H1 (cell line): Measurements from ENCODE around the gene RETREG1. TPM values are rescaled to one million over a fixed set of nuclear protein-coding genes. Genes with fewer than 3 reads are reported as not detected.

Experiments used
- CTCF ChIA-PET: fragments of 300-600 bp; sonication (Branson Sonifier 250); formaldehyde crosslinking; loops from one replicate; lab custom pipeline; 2021; ENCODE audit not compliant: partially characterized antibody; lab: Charles Lee
- POLR2A ChIA-PET: fragments of 300-600 bp; sonication (Branson Sonifier 250); formaldehyde crosslinking; loops from one replicate; lab custom pipeline; 2021; ENCODE audit warnings: inconsistent platforms; ENCODE audit not compliant: partially characterized antibody; lab: Charles Lee
- DNase-seq, 2 experiments: peaks; one replicate each; pipeline versions ENCODE4 v3.0.0 to v3.0.0-alpha.2; 2010 to 2022; ENCODE audit warnings: low spot score in 2 of 2, low read depth in 1 of 2, mixed read lengths in 1 of 2
- FAIRE-seq: peaks from 2 replicates; lab custom pipeline; 2011; peaks lifted over from hg19 to GRCh38; lab: Jason Lieb, UNC
- H2AFZ ChIP-seq: 2 replicates; pipeline ENCODE4 v1.8.1; 2012; ENCODE audit warnings: low read length, inconsistent platforms
- H2AK5ac ChIP-seq: 2 replicates; pipeline ENCODE4 v1.6.1; 2013; ENCODE audit warnings: low read depth, low read length
- H2BK120ac ChIP-seq: replicated peaks from 2 replicates; pipeline ENCODE3; 2013; ENCODE audit warnings: low read depth, low read length, inconsistent platforms
- H2BK12ac ChIP-seq: 2 replicates; pipeline ENCODE4 v1.6.1; 2013; ENCODE audit warnings: low read depth, low read length
- H2BK15ac ChIP-seq: 2 replicates; pipeline ENCODE4 v1.6.1; 2013; ENCODE audit warnings: low read length
- H2BK20ac ChIP-seq: 2 replicates; pipeline ENCODE4 v1.6.1; 2013; ENCODE audit warnings: low read length
- H2BK5ac ChIP-seq: 2 replicates; pipeline ENCODE4 v1.6.1; 2013; ENCODE audit warnings: low read depth, low read length
- H3K14ac ChIP-seq: 2 replicates; pipeline ENCODE4 v1.6.1; 2013; ENCODE audit warnings: inconsistent platforms; ENCODE audit not compliant: insufficient read length
- H3K18ac ChIP-seq: 2 replicates; pipeline ENCODE4 v1.6.1; 2013; ENCODE audit warnings: low read length; ENCODE audit errors: extremely low read depth
- H3K23ac ChIP-seq: 2 replicates; pipeline ENCODE4 v1.6.1; 2013; ENCODE audit warnings: inconsistent platforms; ENCODE audit not compliant: insufficient read length
- H3K23me2 ChIP-seq: 2 replicates; pipeline ENCODE4 v1.6.1; 2013; ENCODE audit warnings: low read depth, low read length
- H3K27ac ChIP-seq: 2 replicates; pipeline ENCODE4 v1.6.1; 2011; ENCODE audit warnings: low read depth, low read length, inconsistent platforms
- H3K27me3 ChIP-seq, 4 experiments: replicated peaks in 1 of 4; 1 replicate in 1 of 4; 2 replicates in 3 of 4; pipeline versions ENCODE4 v1.6.1 to v1.8.1; 2011 to 2013; ENCODE audit warnings: low read length in 3 of 4, mild to moderate bottlenecking in 3 of 4, inconsistent platforms in 2 of 4, mixed read lengths in 2 of 4, moderate library complexity in 1 of 4; ENCODE audit not compliant: control insufficient read depth in 3 of 4, insufficient read depth in 3 of 4; ENCODE audit errors: extremely low read depth in 1 of 4
- H3K36me3 ChIP-seq, 4 experiments: 2 replicates each; pipeline versions ENCODE4 v1.6.1 to v1.8.1; 2011 to 2013; ENCODE audit warnings: mild to moderate bottlenecking in 4 of 4, low read length in 3 of 4, moderate library complexity in 2 of 4, control low read depth in 1 of 4, inconsistent platforms in 1 of 4; ENCODE audit not compliant: insufficient read depth in 4 of 4, control insufficient read depth in 2 of 4
- H3K4ac ChIP-seq: replicated peaks from 2 replicates; pipeline ENCODE3; 2013; ENCODE audit warnings: low read length, low read depth, mixed read lengths, inconsistent platforms; ENCODE audit not compliant: insufficient read length
- H3K4me1 ChIP-seq, 4 experiments: replicated peaks in 1 of 4; 1 replicate in 1 of 4; 2 replicates in 3 of 4; pipeline versions ENCODE4 v1.6.1 to v1.8.1; 2011 to 2013; ENCODE audit warnings: low read length in 3 of 4, inconsistent platforms in 2 of 4, mixed read lengths in 1 of 4; ENCODE audit not compliant: insufficient read depth in 4 of 4, control insufficient read depth in 3 of 4
- H3K4me2 ChIP-seq, 2 experiments: 2 replicates each; pipeline versions ENCODE4 v1.6.1 to v1.8.1; 2011 to 2013; ENCODE audit warnings: low read depth in 2 of 2, low read length in 2 of 2, control low read depth in 1 of 2, inconsistent platforms in 1 of 2, mild to moderate bottlenecking in 1 of 2; ENCODE audit not compliant: insufficient read depth in 1 of 2
- H3K4me3 ChIP-seq, 4 experiments: fragments of 200-600, 300-600 bp in 1 of 4; sonication (generic), shearing (Covaris generic), sonication (Bioruptor Twin) in 1 of 4; 2 replicates each; pipeline versions ENCODE4 v1.5.1 to v1.8.1; 2011 to 2016; ENCODE audit warnings: low read length in 4 of 4, low read depth in 3 of 4, control low read depth in 2 of 4, inconsistent platforms in 2 of 4, mild to moderate bottlenecking in 2 of 4, mixed read lengths in 1 of 4, moderate library complexity in 1 of 4; ENCODE audit not compliant: insufficient read depth in 2 of 4; ENCODE audit errors: extremely low read depth in 1 of 4
- H3K56ac ChIP-seq: replicated peaks from 2 replicates; pipeline ENCODE3; 2013; ENCODE audit warnings: low read depth, mild to moderate bottlenecking, mixed read lengths, low read length, inconsistent platforms; ENCODE audit not compliant: insufficient read length
- H3K79me1 ChIP-seq: 2 replicates; pipeline ENCODE4 v1.6.1; 2013; ENCODE audit warnings: low read depth, low read length, control low read depth
- H3K79me2 ChIP-seq, 2 experiments: 2 replicates each; pipeline versions ENCODE4 v1.6.1 to v1.8.1; 2012 to 2013; ENCODE audit warnings: low read length in 2 of 2, mild to moderate bottlenecking in 2 of 2, inconsistent platforms in 1 of 2; ENCODE audit not compliant: insufficient read depth in 2 of 2, control insufficient read depth in 1 of 2
- H3K9ac ChIP-seq, 4 experiments: replicated peaks in 1 of 4; 1 replicate in 1 of 4; 2 replicates in 3 of 4; pipeline versions ENCODE4 v1.6.1 to v1.8.1; 2011 to 2013; ENCODE audit warnings: low read depth in 3 of 4, low read length in 3 of 4, control low read depth in 2 of 4, mild to moderate bottlenecking in 2 of 4, moderate library complexity in 2 of 4, inconsistent platforms in 1 of 4; ENCODE audit errors: extremely low read depth in 1 of 4
- H3K9me3 ChIP-seq, 2 experiments: 2 replicates each; pipeline versions ENCODE4 v1.6.1 to v1.8.1; 2012 to 2013; ENCODE audit warnings: mild to moderate bottlenecking in 2 of 2, moderate library complexity in 2 of 2, control low read depth in 1 of 2, inconsistent platforms in 1 of 2, low read depth in 1 of 2, low read length in 1 of 2, mixed read lengths in 1 of 2; ENCODE audit not compliant: insufficient read depth in 2 of 2
- H4K20me1 ChIP-seq, 2 experiments: replicated peaks in 1 of 2; 2 replicates each; pipeline versions ENCODE3 to v1.8.1; 2011 to 2013; ENCODE audit warnings: inconsistent platforms in 2 of 2, low read length in 2 of 2, mild to moderate bottlenecking in 1 of 2; ENCODE audit not compliant: insufficient read depth in 2 of 2, control insufficient read depth in 1 of 2
- H4K5ac ChIP-seq: 2 replicates; pipeline ENCODE4 v1.6.1; 2013; ENCODE audit warnings: low read length, low read depth, mixed read lengths, inconsistent platforms; ENCODE audit not compliant: insufficient read length
- H4K8ac ChIP-seq: 2 replicates; pipeline ENCODE4 v1.8.0; 2013; ENCODE audit warnings: mild to moderate bottlenecking, moderate library complexity, low read length, inconsistent platforms; ENCODE audit not compliant: insufficient read depth; ENCODE audit errors: extremely low read depth
- H4K91ac ChIP-seq: replicated peaks from 2 replicates; pipeline ENCODE3; 2013; ENCODE audit warnings: low read length, mixed read lengths, inconsistent platforms; ENCODE audit not compliant: insufficient read length
- EGR1 ChIP-seq: IDR thresholded peaks from 2 replicates; pipeline ENCODE4 v1.6.1; 2011; ENCODE audit warnings: low read depth, low read length, borderline replicate concordance
- GABPA ChIP-seq: IDR thresholded peaks from 2 replicates; pipeline ENCODE4 v1.6.1; 2011; ENCODE audit warnings: mild to moderate bottlenecking, low read length, moderate library complexity, borderline replicate concordance; ENCODE audit not compliant: insufficient read depth
- JUN ChIP-seq: IDR thresholded peaks from 2 replicates; pipeline ENCODE4 v1.6.1; 2011; ENCODE audit warnings: low read depth, mild to moderate bottlenecking, improper control_type of control experiment, low read length
- KDM4A ChIP-seq: IDR thresholded peaks from one replicate; pipeline ENCODE4 v1.7.1; 2012; ENCODE audit warnings: low read depth, mild to moderate bottlenecking, moderate library complexity, low read length, inconsistent platforms; ENCODE audit not compliant: severe bottlenecking
- RFX5 ChIP-seq: IDR thresholded peaks from 2 replicates; pipeline ENCODE4 v1.6.1; 2011; ENCODE audit warnings: low read depth, low read length, improper control_type of control experiment, borderline replicate concordance
- WGBS, 2 experiments: shearing (Covaris generic) in 1 of 2; methylation state at CpG; one replicate each; pipeline versions ENCODE4 v1.1.6 to v1.1.7; 2013 to 2015; ENCODE audit warnings: low lambda C conversion rate in 2 of 2, mixed read lengths in 2 of 2, inconsistent platforms in 1 of 2, low coverage in 1 of 2, missing lambda C conversion rate in 1 of 2; ENCODE audit not compliant: insufficient replicate concordance in 2 of 2, insufficient coverage in 1 of 2, insufficient read length in 1 of 2; ENCODE audit errors: extremely low coverage in 1 of 2, missing lambda C conversion rate in 1 of 2; 5-methylcytosine and 5-hydroxymethylcytosine counted together
- polyA plus RNA-seq, 7 experiments: library from polyadenylated mRNA; depleted of rRNA in 3 of 7; stranded (reverse) in 5 of 7; unstranded in 2 of 7; fragments of >200 nt in 5 of 7; fragments of 200-250 nt in 2 of 7; gene quantifications; 1 replicate in 5 of 7; 2 replicates in 1 of 7; 4 replicates in 1 of 7; pipeline versions ENCODE4 v1.2.1 to v1.2.3, GENCODE V29; 2011 to 2013; ENCODE audit warnings: missing spikeins in 2 of 7, mixed read lengths in 2 of 7
- total RNA-seq: library from RNA; stranded (reverse); fragmentation: NEBNext Ultra II Directional; extraction: Animal tissue kit (Norgen Biotek cat#: 25700); gene quantifications from 2 replicates; pipeline ENCODE4 v1.2.1, GENCODE V29; 2021
- TF ChIP-seq, protein P1 (sequence below): IDR thresholded peaks from 2 replicates; pipeline ENCODE4 v1.6.1; 2012; ENCODE audit warnings: inconsistent platforms

RETREG1 gene
- total and polyA plus RNA-seq, 2 of the 8 experiments (the other 6 are each of a cell fraction or from before 2014, with no cell fraction given): 0.62 to 1.9 TPM

DNA sequence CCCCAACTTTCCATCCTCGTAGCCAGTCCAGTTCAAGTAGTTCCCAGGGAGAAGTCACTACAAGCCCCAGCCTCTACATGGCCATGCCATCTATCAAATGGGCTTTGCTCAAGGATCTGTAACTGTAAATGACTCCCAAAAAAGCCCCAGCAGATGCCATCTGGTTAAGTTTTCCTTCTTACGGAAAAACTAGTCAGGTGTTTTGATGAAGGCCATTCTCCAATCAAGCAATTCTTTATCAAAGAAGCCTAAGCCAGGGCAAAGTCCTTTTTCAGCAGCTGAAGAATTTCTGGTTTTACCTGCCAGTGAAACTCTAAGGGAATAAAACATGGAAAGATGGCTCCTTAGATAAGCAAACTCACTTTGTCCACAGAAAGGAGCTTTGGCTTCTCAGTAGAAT is 129.3 kb downstream of the RETREG1 start:
- 95% methylated on average over 2 of the region's 2 CpGs; no CpG with 5 or more reads in 1 of the 2 experiments for WGBS, 2 experiments
- no peak overlapping the region for H4K5ac ChIP-seq
- CTCF ChIA-PET: interaction anchor here (0.6 to 9.7 kb wide), 9 partner anchors 11 to 715 kb away, joined by 3 to 155 read pairs (median 5); no protein-coding TSS in a partner anchor
- TF ChIP-seq EGR1: no peak
- TF ChIP-seq RFX5: no peak
- TF ChIP-seq KDM4A: no peak
- TF ChIP-seq JUN: no peak
- no peak for TF ChIP-seq GABPA
- TF ChIP-seq, protein P1, sequence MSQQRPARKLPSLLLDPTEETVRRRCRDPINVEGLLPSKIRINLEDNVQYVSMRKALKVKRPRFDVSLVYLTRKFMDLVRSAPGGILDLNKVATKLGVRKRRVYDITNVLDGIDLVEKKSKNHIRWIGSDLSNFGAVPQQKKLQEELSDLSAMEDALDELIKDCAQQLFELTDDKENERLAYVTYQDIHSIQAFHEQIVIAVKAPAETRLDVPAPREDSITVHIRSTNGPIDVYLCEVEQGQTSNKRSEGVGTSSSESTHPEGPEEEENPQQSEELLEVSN: no peak

More for the DNA sequence above, 129.3 kb downstream of the RETREG1 start:
- Histone ChIP-seq H3K79me1 (no peaks in the 10 kb centered on the region), H2BK5ac (no peak overlapping the region), H3K14ac (no peak overlapping the region), H3K36me3 (no peaks in the 10 kb centered on the region), H2AFZ (no peak overlapping the region), H3K9me3 (no peaks in the 10 kb centered on the region), H3K4me1 (no peaks in the 10 kb centered on the region), H2BK15ac (no peak overlapping the region), H3K23me2 (no peaks in the 10 kb centered on the region; the same call in 1 of the 2 replicates), H4K91ac (no peak overlapping the region), H3K4me3 (no peak overlapping the region), H4K8ac (no peak overlapping the region), H4K20me1 (no peaks in the 10 kb centered on the region), H2BK12ac (no peak overlapping the region), H3K27me3 (no peaks in the 10 kb centered on the region), H2BK20ac (no peak overlapping the region), H3K56ac (no peak overlapping the region), H3K23ac (no peak overlapping the region), H3K9ac (no peak overlapping the region), H3K79me2 (no peaks in the 10 kb centered on the region), H2AK5ac (no peak overlapping the region), H3K27ac (no peak overlapping the region), H3K4ac (no peak overlapping the region), H3K4me2 (no peak overlapping the region), H3K18ac (no peak overlapping the region), H2BK120ac (no peak overlapping the region)
- FAIRE-seq (no peak), DNase-seq (no peak)
- POLR2A ChIA-PET: no interaction called here
